Liver (tissue), 9 donors: ENCODE data around the gene IFIH1. TPM values are rescaled to one million over a fixed set of nuclear protein-coding genes. Genes with fewer than 3 reads are reported as not detected.

Experiments used
- DNase-seq: peaks from one replicate; pipeline ENCODE4 v3.0.0-alpha.2; 2017; ENCODE audit warnings: low spot score
- H3K27ac ChIP-seq, 2 donors: one replicate each; pipeline ENCODE4 v1.7.0; 2013; ENCODE audit warnings: inconsistent platforms in 2 of 2, low read length in 2 of 2, control low read depth in 1 of 2, low read depth in 1 of 2, mild to moderate bottlenecking in 1 of 2
- H3K27me3 ChIP-seq, 4 donors: one replicate each; pipeline versions ENCODE4 v1.6.1 to v1.7.0; 2013; ENCODE audit warnings: low read length in 3 of 4, inconsistent platforms in 1 of 4, mild to moderate bottlenecking in 1 of 4, moderate library complexity in 1 of 4; ENCODE audit not compliant: control insufficient read depth in 4 of 4, insufficient read depth in 4 of 4
- H3K36me3 ChIP-seq, 4 donors: one replicate each; pipeline versions ENCODE4 v1.6.1 to v1.7.0; 2013; ENCODE audit warnings: low read length in 3 of 4, mild to moderate bottlenecking in 3 of 4, low read depth in 1 of 4, moderate library complexity in 1 of 4; ENCODE audit not compliant: control insufficient read depth in 4 of 4, insufficient read depth in 3 of 4
- H3K4me1 ChIP-seq, 4 donors: one replicate each; pipeline versions ENCODE4 v1.6.1 to v1.7.0; 2013; ENCODE audit warnings: low read length in 3 of 4, mild to moderate bottlenecking in 3 of 4, moderate library complexity in 1 of 4; ENCODE audit not compliant: control insufficient read depth in 4 of 4, insufficient read depth in 4 of 4
- H3K4me3 ChIP-seq, 3 donors: one replicate each; pipeline versions ENCODE4 v1.6.1 to v1.7.0; 2013; ENCODE audit warnings: low read length in 3 of 3, control low read depth in 1 of 3, low read depth in 1 of 3, mild to moderate bottlenecking in 1 of 3
- H3K9ac ChIP-seq, 2 donors: one replicate each; pipeline ENCODE4 v1.7.0; 2013; ENCODE audit warnings: low read length in 2 of 2, mild to moderate bottlenecking in 2 of 2, moderate library complexity in 2 of 2, control low read depth in 1 of 2, low read depth in 1 of 2
- H3K9me3 ChIP-seq, 4 donors: one replicate each; pipeline versions ENCODE4 v1.6.1 to v1.7.0; 2013; ENCODE audit warnings: low read length in 3 of 4; ENCODE audit not compliant: control insufficient read depth in 4 of 4
- ATF3 ChIP-seq: IDR thresholded peaks from 2 replicates; pipeline ENCODE4 v1.6.1; 2016; ENCODE audit warnings: antibody characterized with exemption
- CTCF ChIP-seq: fragments of 150-350 bp; IDR thresholded peaks from 2 replicates; pipeline ENCODE4 v1.5.1; 2017; ENCODE audit warnings: improper control_type of control experiment, low read depth, low read length; ENCODE audit not compliant: missing input control
- EGR1 ChIP-seq, 2 donors: IDR thresholded peaks; 2 replicates each; pipeline ENCODE4 v1.6.1; 2016 to 2018; ENCODE audit warnings: antibody characterized with exemption in 2 of 2, low read depth in 2 of 2
- FOXA1 ChIP-seq: IDR thresholded peaks from 2 replicates; pipeline ENCODE4 v1.6.1; 2016; ENCODE audit warnings: antibody characterized with exemption
- FOXA2 ChIP-seq: IDR thresholded peaks from 2 replicates; pipeline ENCODE4 v1.6.1; 2016; ENCODE audit warnings: antibody characterized with exemption
- GABPA ChIP-seq, 2 donors: IDR thresholded peaks in 1 of 2; conservative IDR thresholded peaks in 1 of 2; 2 replicates each; pipeline ENCODE4 v1.6.1; 2016; ENCODE audit warnings: antibody characterized with exemption in 2 of 2, mild to moderate bottlenecking in 1 of 2, moderate library complexity in 1 of 2
- HNF4A ChIP-seq, 2 donors: conservative IDR thresholded peaks; 2 replicates each; pipeline ENCODE4 v1.6.1; 2016; ENCODE audit warnings: antibody characterized with exemption in 2 of 2, mild to moderate bottlenecking in 2 of 2
- HNF4G ChIP-seq: IDR thresholded peaks from 2 replicates; pipeline ENCODE4 v1.6.1; 2016; ENCODE audit warnings: antibody characterized with exemption
- JUND ChIP-seq, 2 donors: IDR thresholded peaks; 2 replicates each; pipeline ENCODE4 v1.6.1; 2016; ENCODE audit warnings: antibody characterized with exemption in 2 of 2
- MAX ChIP-seq: IDR thresholded peaks from 2 replicates; pipeline ENCODE4 v1.6.1; 2016; ENCODE audit warnings: antibody characterized with exemption
- NR2F2 ChIP-seq: IDR thresholded peaks from 2 replicates; pipeline ENCODE4 v1.6.1; 2016; ENCODE audit warnings: antibody characterized with exemption
- RAD21 ChIP-seq, 2 donors: IDR thresholded peaks; 2 replicates each; pipeline ENCODE4 v1.6.1; 2016; ENCODE audit warnings: antibody characterized with exemption in 2 of 2, mild to moderate bottlenecking in 2 of 2
- REST ChIP-seq: IDR thresholded peaks from 2 replicates; pipeline ENCODE4 v1.6.1; 2016; ENCODE audit warnings: antibody characterized with exemption, mild to moderate bottlenecking
- RXRA ChIP-seq, 2 donors: IDR thresholded peaks; 2 replicates each; pipeline ENCODE4 v1.6.1; 2017 to 2018; ENCODE audit warnings: antibody characterized with exemption in 2 of 2, mild to moderate bottlenecking in 1 of 2
- SP1 ChIP-seq: IDR thresholded peaks from 2 replicates; pipeline ENCODE4 v1.6.1; 2018; ENCODE audit warnings: antibody characterized with exemption, mild to moderate bottlenecking
- TAF1 ChIP-seq: conservative IDR thresholded peaks from 2 replicates; pipeline ENCODE4 v1.6.1; 2016; ENCODE audit warnings: antibody characterized with exemption, mild to moderate bottlenecking
- YY1 ChIP-seq: IDR thresholded peaks from 2 replicates; pipeline ENCODE4 v1.6.1; 2016; ENCODE audit warnings: antibody characterized with exemption, mild to moderate bottlenecking
- ZBTB33 ChIP-seq: IDR thresholded peaks from 2 replicates; pipeline ENCODE4 v1.6.1; 2016; ENCODE audit warnings: antibody characterized with exemption
- WGBS: extraction: QIAGEN DNeasy Blood & Tissue Kit; methylation state at CpG from one replicate; pipeline ENCODE4 v1.1.7; 2013; 5-methylcytosine and 5-hydroxymethylcytosine counted together
- polyA plus RNA-seq, 2 donors: library from polyadenylated mRNA; stranded (reverse) in 1 of 2; unstranded in 1 of 2; fragments of 200-250 nt in 1 of 2; fragments of >200 nt in 1 of 2; fragmentation: Nextera tagmentation in 1 of 2; extraction: Ambion mirVana in 1 of 2; gene quantifications; one replicate each; pipeline versions ENCODE4 v1.2.1 to v1.2.3, GENCODE V29; 2013 to 2015
- total RNA-seq, 2 donors: library from RNA; depleted of rRNA; stranded (reverse); fragments of >200 nt; gene quantifications; one replicate each; pipeline ENCODE4 v1.2.3, GENCODE V29; 2014
- donor health status: healthy.
- donor health status: healthy.
- donor health status: healthy.
- donor health status: healthy.
- donor health status: healthy.

IFIH1 gene
- total and polyA plus RNA-seq, 4 donors, result 5.5 to 13.2 (median 7.9) TPM

- 82% methylated on average over 2 of the region's 2 CpGs for WGBS
- no peak for DNase-seq
- Histone ChIP-seq H3K27me3 (no peaks in the 10 kb centered on the region), H3K9ac (no peak overlapping the region), H3K4me1 (no peaks in the 10 kb centered on the region), H3K36me3 (no peaks in the 10 kb centered on the region), H3K9me3 (no peaks in the 10 kb centered on the region), H3K4me3 (no peak overlapping the region), H3K27ac (no peak overlapping the region)
- TF ChIP-seq RAD21 (IDR thresholded peaks at IDR 0.05) (no peak), ZBTB33 (no peak), ATF3 (no peak), EGR1 (IDR thresholded peaks at IDR 0.05; ENCODE audit: low read depth in 2 of 2) (no peak), HNF4A (conservative IDR thresholded peaks at IDR 0.05) (no peak), NR2F2 (no peak), YY1 (no peak), RXRA (IDR thresholded peaks at IDR 0.05) (no peak), GABPA (IDR thresholded peaks at IDR 0.05 in 1 of 2, conservative IDR thresholded peaks at IDR 0.05 in 1 of 2) (no peak), TAF1 (no peak), FOXA1 (no peak), CTCF (no peak), HNF4G (no peak), REST (no peak), JUND (IDR thresholded peaks at IDR 0.05) (no peak), SP1 (no peak), MAX (no peak), FOXA2 (no peak)
Measured at GRCh38 chr2:162252153-162252552, 66.3 kb downstream of the IFIH1 start.

- Histone ChIP-seq H3K9me3 (no peaks in the 10 kb centered on the region), H3K4me3 (no peak overlapping the region), H3K36me3 (no peaks in the 10 kb centered on the region), H3K9ac (no peak overlapping the region), H3K4me1 (no peaks in the 10 kb centered on the region), H3K27ac (no peak overlapping the region), H3K27me3 (no peaks in the 10 kb centered on the region)
- DNase-seq, result no peak
- no peak for TF ChIP-seq YY1
- no peak for TF ChIP-seq SP1
- no peak for TF ChIP-seq FOXA2
- TF ChIP-seq FOXA1, result no peak
Measured at GRCh38 chr2:162245781-162246180, 72.7 kb downstream of the IFIH1 start.
